Anterior cingulate cortex (tissue), 58 donors: Measurements from ENCODE around the gene NCOA1.
"Not testable (repeated sequence)": the region's sequence is repeated elsewhere in the genome, so short reads cannot be mapped to it uniquely, and the experiment has no call there.

Experiments
- DNase-seq, 58 donors: peaks; one replicate each; lab custom pipeline; 2025; lab: John Stamatoyannopoulos, UW

NCOA1 gene

DNA sequence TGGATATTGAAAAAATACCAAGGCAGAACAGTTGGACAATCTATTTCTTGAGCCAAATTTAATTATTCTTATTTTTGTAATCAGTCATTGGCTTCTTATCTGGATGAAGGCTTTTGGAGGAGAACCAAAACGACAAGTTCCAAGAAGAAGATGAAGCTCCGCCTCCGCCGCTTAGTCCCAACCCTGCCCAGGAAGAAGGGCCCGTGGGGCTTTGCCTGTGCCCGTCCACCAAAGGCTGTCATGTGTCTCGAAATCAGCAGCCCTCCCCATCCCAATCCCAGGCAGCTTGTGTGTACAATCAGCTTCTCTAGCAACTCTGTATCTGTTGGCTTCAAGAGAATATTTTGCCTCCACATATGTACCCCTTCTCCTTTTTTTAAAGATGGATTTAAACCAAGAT is 277.5 kb downstream of the NCOA1 start:
- DNase-seq, result no peak

DNA sequence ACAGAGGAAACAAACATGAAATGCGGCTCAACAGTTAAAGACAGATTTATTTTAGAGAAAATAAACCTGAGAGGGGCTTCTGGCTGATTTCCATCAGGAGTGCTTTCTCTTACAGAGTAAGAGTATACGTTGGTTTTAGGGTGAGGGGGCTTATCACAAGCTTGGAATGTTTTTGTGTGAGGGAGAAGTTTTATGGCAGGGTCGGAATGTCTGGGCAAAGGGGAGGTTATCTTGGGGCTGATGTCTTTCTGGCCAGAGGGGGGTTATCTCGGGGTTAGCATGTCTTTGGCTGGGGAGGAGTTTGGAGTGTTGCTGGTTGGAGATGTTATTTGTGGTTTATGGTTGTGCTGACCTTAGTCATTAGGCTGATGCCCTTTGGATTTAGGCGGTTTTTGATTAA is 280.0 kb downstream of the NCOA1 start:
- no peak for DNase-seq

DNA sequence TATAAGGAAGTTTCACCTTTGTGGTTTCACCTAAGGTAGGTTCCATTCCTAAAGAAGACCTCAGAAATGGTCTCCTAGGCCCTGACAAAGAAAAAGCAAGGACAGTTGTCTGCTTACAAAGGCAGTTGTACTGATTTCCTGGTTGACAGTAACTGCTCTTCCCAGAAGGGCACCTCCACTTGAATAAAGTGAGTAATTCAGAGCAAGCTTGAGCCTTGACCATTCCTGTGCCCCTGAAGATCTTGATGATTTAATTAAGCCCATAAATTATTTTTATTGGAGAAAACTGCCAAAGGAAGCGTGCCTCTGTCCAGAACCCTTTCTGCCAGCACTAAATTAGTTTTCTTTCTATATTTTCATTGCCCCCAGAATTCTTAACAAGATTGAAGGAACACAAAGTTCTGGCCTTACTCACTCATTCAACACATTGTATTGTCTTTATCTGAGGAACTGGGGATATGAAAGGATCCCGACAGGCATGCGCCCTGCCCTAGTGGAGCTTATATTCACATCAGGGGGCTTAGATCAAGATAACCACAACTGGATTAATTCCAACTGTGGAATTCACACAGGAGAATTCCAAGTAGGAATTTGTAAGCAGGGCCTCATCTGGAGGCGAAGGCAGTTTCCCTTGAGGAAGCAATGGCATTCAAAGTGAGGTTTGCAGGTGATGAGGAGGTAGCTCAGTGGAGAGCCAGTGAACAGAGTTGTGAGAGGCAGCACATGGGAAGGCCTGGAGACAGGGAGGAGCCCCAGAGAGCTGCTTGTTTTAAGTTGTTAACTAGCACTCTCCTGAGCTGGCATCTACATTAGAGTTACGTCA is 280.9 kb downstream of the NCOA1 start:
- no peak for DNase-seq

DNA sequence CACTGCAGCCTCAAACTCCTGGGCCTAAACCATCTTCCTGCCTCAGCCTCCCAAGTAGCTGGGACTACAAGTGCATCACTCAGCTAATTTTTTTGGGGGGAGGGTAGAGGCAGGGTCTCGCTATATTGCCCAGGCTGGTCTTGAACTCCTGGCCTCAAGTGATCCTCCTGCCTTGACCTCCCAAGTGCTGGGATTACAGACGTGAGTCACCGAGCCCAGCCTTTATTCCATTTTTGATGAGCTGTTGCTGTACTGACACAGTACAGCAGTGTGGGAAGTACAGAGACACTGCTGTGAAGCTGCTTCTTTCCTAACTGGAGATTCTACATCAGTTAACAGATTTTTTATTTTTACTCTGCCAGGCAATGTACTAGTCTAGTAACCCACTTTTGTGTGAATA is 283.3 kb downstream of the NCOA1 start:
- DNase-seq, result no peak

DNA sequence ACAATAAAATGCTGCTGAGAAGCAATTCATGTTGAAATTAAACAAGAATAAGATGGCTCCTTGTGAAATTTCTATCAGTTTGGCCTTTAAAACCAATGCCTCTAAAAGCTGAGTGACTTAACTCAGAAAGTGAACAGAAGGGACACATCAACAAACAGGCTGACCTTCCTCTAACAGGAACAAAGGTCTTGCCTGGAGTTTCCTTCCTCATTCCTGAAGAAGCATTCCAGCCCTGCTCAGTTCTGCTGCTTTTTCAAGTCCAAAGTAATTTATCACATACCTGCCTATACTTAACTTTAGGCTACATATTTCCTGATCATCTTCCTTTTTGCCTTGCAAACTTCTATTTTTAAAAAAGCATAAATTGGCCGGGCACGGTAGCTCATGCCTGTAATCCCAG is 288.1 kb downstream of the NCOA1 start:
- no peak for DNase-seq

DNA sequence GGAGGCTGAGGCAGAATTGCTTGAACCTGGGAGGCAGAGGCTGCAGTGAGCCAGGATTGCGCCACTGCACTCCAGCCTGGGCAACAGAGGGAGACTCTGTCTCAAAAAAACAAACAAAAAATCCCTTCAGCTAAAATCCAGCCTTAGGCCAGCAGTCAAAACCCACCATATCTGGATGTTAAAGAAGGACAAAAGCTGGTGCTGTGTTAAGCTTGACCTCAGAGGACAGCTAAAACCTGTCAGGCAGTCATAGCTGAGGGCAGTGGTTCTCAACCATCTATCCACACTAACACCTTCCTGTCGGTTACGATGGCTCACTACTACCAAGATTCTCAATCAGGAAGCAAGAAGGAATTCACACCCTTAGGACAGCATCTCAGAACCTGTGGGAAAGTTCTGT is 292.6 kb downstream of the NCOA1 start:
- no peak for DNase-seq

DNA sequence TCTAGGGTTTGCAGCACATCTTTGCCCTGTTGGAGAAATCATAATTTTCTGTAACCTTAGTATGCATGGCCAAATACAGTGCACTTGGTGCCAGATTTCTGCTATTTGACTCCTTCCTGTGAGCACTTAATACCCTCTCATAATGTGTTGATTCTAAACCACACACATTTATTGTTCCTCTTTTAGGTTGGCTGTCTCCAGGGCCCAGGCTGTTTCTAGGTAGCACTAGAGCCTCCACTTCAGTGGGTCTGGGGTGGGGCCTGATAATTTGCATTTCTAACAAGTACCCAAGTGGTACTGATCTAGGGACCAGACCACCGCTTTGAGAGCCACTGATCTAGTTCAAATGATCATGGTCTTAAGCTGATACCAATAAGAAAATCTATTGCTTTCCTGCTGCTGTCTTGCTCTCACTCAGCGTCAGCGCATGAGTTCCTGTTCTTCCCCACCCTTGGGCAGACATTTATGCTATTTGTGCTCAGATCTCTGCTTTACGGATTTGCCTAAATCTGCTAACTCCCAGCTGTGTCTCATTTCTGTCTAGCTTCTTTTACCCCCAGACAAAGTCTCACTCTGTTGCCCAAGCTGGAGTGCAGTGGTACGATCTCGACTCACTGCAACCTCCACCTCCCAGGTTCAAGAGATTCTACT is 294.7 kb downstream of the NCOA1 start:
- DNase-seq, result no peak

DNA sequence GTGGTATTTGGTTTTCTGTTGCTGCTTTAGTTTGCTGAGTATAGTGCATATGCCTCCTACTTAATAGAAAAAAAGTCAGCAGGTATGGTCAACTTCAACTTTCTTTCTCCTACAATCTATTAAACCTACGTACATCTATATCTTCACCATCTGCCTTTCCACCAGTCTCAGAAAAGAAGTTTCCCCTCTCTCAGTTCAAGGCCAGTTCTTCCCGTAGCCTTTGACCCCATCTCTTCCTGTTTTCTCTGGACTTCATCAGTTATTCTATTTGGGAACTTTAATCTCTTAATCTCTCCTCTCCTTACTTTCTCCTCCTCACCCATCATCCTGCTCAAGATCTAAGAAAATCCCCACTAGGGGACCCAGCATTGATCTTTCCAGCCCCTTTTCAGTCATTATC is 296.5 kb downstream of the NCOA1 start:
- no peak for DNase-seq

DNA sequence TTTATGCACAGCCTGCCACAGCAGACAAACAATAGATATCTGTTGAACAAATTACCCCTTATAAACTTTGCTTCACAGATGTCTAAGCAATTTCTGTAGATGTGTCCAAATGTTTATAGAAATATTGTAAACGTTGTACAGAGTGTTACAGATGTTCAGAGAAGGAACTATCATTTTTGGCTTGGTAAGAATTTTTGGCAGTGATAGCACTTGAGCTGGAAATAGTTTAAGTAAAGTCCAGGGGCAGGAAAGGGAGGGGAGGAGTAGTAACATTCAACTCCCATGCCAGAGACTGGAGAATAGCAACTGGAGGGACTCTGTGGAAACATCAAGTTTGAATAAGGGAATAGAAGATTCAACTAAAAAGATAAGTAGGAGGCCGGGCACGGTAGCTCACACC is 297.8 kb downstream of the NCOA1 start:
- DNase-seq, result no peak

DNA sequence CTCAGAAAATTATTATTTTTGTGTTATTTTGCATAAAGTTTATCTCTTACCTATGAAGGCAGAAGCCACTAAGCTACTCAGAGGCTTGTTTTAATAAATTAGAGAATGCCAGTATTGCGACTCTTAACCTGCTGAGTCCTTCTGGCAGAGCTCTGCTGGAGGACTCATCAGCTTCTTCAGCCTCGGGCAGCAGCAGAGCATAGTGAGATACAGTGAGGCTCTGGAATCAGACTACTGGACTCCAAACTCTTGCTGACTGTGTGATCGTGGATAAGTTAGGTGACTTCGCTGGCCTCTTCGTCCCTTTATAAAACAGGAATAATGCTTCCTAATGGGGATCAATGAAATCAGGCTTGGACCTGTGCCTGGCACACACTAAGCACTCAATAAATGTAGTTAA is 300.4 kb downstream of the NCOA1 start:
- no peak for DNase-seq

DNA sequence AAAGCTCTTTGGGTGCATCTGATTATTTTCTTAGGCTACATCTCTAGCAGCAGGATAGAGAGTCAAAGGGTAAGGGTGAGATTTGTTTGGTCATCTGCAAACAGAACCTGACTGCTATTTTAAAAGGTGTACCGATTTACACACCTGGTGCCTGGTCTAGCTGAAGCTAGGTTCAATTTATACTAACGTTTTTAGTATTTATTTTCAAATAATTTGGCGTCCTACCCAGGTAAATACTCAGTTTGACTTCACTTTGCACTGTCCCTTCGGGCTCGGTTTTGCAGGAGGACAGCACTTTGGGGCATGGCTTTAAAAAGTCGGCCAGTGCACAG is 301.5 kb downstream of the NCOA1 start:
- DNase-seq, result no peak

DNA sequence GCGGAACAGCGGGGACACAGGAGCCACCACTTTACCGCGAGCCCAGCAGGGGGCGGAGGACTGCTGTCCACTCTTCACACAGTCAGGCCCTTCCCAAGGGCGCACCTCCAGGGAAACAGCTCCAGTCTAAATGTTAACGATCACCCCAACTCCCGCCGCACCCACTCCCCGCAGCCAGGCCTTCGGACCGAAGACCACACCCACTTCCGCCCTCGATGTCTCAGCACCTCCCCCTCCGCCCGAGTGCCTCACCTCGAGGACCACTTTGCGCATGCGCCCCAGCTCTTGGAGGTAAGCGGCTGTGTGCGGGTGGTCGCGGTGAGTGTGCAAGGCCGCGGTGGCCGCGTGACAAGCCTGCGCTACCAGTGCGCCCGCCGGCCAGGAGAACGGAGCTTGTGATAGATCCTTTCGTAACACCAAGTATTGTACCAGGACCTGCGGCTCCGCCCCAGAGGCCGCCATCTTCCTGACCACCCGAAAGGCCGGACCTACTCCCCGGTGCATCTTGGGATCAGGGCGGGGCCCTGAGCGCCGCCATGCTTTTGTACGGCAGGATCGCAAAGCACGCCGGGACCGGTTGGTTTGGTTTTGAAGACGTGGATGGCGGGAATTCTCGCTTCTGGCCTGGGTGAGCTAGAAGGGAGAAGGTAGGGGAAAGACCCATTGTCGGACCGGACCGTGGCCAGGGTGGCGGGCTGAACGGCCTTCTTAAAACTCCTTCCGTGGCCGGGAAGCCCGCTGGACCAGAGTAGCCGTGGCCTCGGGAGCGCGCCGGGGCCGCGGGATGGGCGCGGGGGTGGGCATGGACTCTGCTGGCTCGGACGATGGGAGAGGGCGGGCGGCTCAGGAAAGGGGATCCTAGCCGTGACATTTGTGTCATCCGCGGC is 302.1 kb downstream of the NCOA1 start, which contains the start of the genes CENPO and PTRHD1:
Gene CENPO, plus strand, starts transcription at position 552 of the 887 bp plus-strand sequence. CDS start 495 bp downstream, outside the sequence.
Gene PTRHD1, minus strand, starts transcription at position 518 of the 887 bp plus-strand sequence. Its CDS starts 14 bp downstream, at position 504.
- DNase-seq, result peak; percentile 62 to 100 (median 96)

DNA sequence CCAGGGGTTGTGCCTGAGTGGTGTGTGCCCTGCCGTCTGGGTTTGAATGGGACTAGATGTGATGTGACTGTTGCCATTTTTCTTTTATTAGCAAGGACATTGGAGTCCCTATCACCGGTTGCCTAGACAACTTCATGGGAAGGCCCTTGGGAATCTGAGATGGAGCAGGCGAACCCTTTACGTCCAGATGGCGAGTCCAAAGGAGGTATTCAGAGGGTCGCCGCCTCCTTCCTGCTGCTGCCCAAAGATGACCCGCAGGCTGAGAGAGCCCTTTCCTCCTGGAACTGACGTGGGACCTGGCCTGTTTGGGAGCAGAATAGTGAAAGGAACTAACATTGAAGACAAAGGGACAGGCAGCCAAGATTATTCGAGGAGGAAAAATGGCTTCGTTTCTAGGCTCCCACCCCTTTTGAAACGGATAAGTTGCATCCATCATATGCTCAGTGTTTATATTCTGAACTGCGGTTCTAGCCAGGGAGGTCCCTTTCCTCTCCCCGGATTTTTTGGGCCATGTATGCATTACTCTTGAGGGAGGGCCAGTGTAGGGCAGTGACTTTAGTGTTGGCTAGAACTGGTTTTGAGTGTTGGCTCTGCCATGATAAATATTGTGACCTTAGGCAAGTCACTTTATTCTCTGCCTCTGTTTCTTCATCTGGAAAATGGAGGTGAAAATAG is 302.8 kb downstream of the NCOA1 start:
- peak in 2 of 58 donors; percentile 36 to 39 for DNase-seq

DNA sequence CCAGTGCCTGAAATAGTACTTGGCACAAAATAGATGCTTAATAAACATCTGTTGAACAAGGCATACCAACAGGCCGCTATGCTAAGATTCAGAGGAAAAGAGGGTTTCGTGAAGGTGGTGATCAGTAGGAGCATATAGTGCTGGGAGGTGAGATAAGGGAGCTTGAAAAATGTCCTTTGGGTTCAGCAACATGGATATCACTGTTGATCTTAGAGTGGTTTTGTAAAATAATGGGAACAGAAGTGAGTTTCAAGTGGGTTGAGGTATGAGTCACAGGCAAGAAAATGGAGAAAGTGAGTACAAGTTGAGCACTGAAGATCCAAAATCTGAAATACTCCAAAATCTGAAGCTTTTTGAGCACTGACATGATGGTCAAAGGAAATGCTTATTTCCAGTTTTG is 306.6 kb downstream of the NCOA1 start:
- DNase-seq, result no peak

DNA sequence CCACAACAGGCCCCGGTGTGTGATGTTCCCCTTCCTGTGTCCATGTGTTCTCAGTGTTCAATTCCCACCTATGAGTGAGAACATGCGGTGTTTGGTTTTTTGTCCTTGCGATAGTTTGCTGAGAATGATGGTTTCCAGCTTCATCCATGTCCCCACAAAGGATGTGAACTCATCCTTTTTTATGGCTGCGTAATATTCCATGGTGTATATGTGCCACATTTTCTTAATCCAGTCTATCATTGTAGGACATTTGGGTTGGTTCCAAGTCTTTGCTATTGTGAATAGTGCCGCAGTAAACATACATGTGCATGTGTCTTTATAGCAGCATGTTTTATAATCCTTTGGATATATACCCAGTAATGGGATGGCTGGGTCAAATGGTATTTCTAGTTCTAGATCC is 309.4 kb downstream of the NCOA1 start:
- not testable (repeated sequence) for DNase-seq

DNA sequence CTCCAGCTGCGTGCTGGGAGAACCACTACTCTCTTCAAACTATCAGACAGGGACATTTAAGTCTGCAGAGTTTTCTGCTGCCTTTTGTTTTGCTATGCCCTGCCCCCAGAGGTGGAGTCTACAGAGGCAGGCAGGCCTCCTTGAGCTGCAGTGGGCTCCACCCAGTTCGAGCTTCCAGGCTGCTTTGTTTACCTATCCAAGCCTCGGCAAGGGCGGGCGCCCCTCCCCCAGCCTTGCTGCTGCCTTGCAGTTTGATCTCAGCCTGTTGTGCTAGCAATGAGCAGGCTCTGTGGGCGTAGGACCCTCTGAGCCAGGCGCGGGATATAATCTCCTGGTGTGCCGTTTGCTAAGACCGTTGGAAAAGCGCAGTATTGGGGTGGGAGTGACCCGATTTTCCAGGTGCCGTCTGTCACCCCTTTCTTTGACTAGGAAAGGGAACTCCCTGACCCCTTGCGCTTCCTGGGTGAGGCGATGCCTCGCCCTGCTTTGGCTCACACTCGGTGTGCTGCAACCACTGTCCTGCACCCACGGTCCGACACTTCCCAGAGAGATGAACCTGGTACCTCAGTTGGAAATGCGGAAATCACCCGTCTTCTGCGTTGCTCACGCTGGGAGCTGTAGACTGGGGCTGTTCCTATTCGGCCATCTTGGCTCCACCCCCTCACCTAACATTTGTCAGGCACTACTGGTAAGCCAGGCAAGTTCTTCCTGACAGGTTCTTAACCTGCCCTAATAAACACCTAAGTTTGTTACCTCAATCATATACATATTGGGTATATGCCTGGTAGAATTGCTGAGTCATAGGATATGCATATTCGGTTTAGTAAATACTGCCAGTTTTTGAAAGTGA is 315.0 kb downstream of the NCOA1 start:
- DNase-seq, result not testable (repeated sequence)

DNA sequence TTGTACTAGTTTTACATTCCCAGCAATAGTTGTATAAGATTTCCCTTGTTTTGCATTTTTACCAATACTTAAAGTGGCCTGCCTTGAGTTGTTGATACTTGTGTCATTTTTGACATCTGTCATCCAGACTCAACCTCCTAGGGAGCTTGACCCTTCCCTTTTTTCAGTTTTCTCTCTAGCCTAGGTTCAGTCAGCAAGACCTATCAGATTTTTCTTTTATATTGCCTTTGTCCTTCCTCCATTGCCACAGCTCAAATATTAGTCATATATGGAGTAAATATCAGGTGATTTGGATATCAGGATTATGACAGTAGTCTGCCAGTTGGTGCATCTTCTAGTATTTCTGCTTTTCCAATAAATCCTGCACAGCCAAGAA is 315.6 kb downstream of the NCOA1 start:
- DNase-seq, result no peak

DNA sequence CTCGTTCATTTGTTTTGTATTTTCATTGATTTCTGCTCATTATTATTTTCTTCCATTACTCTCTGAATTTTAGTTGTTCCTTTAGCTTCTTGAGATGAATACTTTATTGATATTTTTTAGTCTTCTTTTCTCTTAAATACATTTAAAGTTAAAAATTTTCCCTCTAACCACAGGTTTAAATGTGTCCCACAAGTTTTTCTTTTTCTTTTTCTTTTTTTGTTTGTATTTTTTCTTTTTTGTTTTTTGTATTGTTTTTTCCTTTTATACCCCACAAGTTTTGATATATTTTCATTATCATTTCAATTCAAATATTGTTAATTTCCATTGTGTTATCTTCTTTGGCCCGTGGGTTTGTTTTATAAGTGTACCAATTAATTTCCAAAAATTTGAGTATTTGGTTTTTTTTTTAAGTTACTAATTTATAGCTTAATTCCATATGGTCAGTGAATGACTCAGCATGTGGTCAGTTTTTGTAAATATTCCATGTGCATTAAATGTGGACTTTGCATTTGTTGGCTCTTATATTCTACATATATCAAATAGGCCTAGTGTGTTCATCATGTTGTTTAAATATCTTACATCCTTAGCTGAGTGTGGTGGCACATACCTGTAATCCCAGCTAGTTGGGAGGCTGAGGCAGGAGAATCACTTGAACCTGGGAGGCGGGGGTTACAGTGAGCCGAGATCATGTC is 318.4 kb downstream of the NCOA1 start:
- no peak for DNase-seq

DNA sequence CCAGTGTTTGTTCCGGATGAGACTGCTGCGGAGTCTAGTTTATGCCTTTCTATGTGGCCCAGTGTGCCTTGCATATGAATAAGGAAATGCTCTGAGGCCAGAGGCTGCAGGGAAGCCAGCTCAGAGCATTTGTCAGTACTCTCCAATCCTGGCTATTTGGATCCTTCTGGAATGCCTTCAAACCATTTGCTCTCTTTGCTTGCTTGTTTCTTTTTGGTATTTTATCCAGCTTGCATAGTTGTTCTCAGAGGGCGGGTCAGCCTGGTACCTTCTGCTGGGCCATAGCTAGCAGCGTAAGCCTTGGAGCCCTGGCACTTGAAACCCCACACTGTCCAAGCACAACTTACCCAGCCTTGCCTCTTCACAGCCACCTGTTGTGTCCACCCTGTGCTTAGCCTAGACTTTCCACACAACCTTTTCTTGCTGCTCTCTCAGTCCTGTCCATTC is 322.7 kb downstream of the NCOA1 start:
- DNase-seq, result peak in 17 of 58 donors; percentile 12 to 73 (median 37)
